Dedifferentiated amniotic fluid mesenchymal stem cell (primary cell): Measurements from ENCODE around the gene PNPT1.
A peak's percentile ranks its signal among the peaks of the same experiment; 100 is the strongest.

Experiments
- DNase-seq: peaks from one replicate; pipeline ENCODE4 v3.0.0-alpha.2; 2016; ENCODE audit errors: extremely low spot score

Gene PNPT1

GRCh38 chr2:55668956-55669355 is 24.7 kb downstream of the PNPT1 start:
- DNase-seq, result no peak

GRCh38 chr2:55653255-55653654 is 40.4 kb downstream of the PNPT1 start:
- DNase-seq, result no peak

- no peak for DNase-seq
These were observed 44.4 kb downstream of the PNPT1 start for GRCh38 chr2:55649211-55649610.

GRCh38 chr2:55636831-55637230 is 56.8 kb downstream of the PNPT1 start:
- no peak for DNase-seq

- no peak for DNase-seq
These were observed 64.7 kb downstream of the PNPT1 start for GRCh38 chr2:55628931-55629330.

- DNase-seq, result no peak
These were observed 65.7 kb downstream of the PNPT1 start for GRCh38 chr2:55627915-55628314.

- DNase-seq, result no peak
These were observed 71.8 kb downstream of the PNPT1 start for GRCh38 chr2:55621802-55622201.

- no peak for DNase-seq
These were observed 73.4 kb downstream of the PNPT1 start for GRCh38 chr2:55620123-55620779.

GRCh38 chr2:55618275-55619055 is 75.2 kb downstream of the PNPT1 start:
- peak; percentile 39 for DNase-seq

GRCh38 chr2:55618025-55618274 is 75.7 kb downstream of the PNPT1 start:
- no peak for DNase-seq

GRCh38 chr2:55617175-55618024 is 76.2 kb downstream of the PNPT1 start, which contains the start of gene PPP4R3B:
PPP4R3B (minus strand) TSS chr2:55617622; CDS start chr2:55617285, 337 bp downstream.
- peak; percentile 99 for DNase-seq

GRCh38 chr2:55616551-55617174 is 77.0 kb downstream of the PNPT1 start:
- peak; percentile 72 for DNase-seq

- DNase-seq, result no peak
These were observed 81.6 kb downstream of the PNPT1 start for GRCh38 chr2:55611997-55612396.

GRCh38 chr2:55610954-55611743 is 82.5 kb downstream of the PNPT1 start:
- DNase-seq, result no peak

- no peak for DNase-seq
These were observed 83.6 kb downstream of the PNPT1 start for GRCh38 chr2:55609938-55610578.

GRCh38 chr2:55609193-55609794 is 84.3 kb downstream of the PNPT1 start:
- DNase-seq, result no peak

GRCh38 chr2:55607717-55608116 is 85.9 kb downstream of the PNPT1 start:
- no peak for DNase-seq

- DNase-seq, result no peak
These were observed 89.5 kb downstream of the PNPT1 start for GRCh38 chr2:55604027-55604565.

- DNase-seq, result no peak
These were observed 91.8 kb downstream of the PNPT1 start for GRCh38 chr2:55601849-55602248.
